IMR-90 (cell line): ENCODE data around the gene EXOC4. TPM values are rescaled to one million over a fixed set of nuclear protein-coding genes. Genes with fewer than 3 reads are reported as not detected.

Experiments used
- ATAC-seq: fragments of 200-7000 bp; cut with Tn5 transposase; 2 replicates; pipeline ENCODE4 v1.9.1; 2020; ENCODE audit warnings: low read depth, mild to moderate bottlenecking, moderate library complexity
- BruUV-seq: library from RNA; stranded (reverse); fragments of 400-500 nt; replicated peaks from 2 replicates; lab custom pipeline; 2021; lab: Mats Ljungman, UMichigan
- CTCF ChIA-PET: fragments of 300-600 bp; formaldehyde crosslinking; extraction: SDS; loops from one replicate; lab custom pipeline; 2021; ENCODE audit warnings: antibody characterized with exemption; lab: Yijun Ruan, JAX
- POLR2A ChIA-PET: fragments of 300-600 bp; sonication (Branson Sonifier 250); formaldehyde crosslinking; loops from one replicate; lab custom pipeline; 2022; ENCODE audit warnings: antibody characterized with exemption; ENCODE audit not compliant: unreplicated experiment; lab: Charles Lee
- DNase-seq: peaks from one replicate; pipeline ENCODE4 v3.0.0; 2013
- H2AFZ ChIP-seq: replicated peaks from 2 replicates; pipeline ENCODE3; 2013; ENCODE audit warnings: low read length, mild to moderate bottlenecking; ENCODE audit not compliant: poor library complexity
- H2AK5ac ChIP-seq: 2 replicates; pipeline ENCODE4 v1.6.1; 2013; ENCODE audit warnings: low read depth, low read length, inconsistent platforms
- H2AK9ac ChIP-seq: replicated peaks from 2 replicates; pipeline ENCODE3; 2013; ENCODE audit warnings: mild to moderate bottlenecking, low read depth, low read length, moderate library complexity; ENCODE audit not compliant: poor library complexity
- H2BK120ac ChIP-seq: 2 replicates; pipeline ENCODE4 v1.6.1; 2013; ENCODE audit warnings: low read depth, low read length, inconsistent platforms
- H2BK15ac ChIP-seq: 3 replicates; pipeline ENCODE4 v1.6.1; 2013; ENCODE audit warnings: low read depth, low read length, inconsistent platforms
- H2BK20ac ChIP-seq: 2 replicates; pipeline ENCODE4 v1.6.1; 2013; ENCODE audit warnings: low read depth, mild to moderate bottlenecking, inconsistent platforms, low read length, moderate library complexity
- H2BK5ac ChIP-seq: 2 replicates; pipeline ENCODE4 v1.6.1; 2013; ENCODE audit warnings: mild to moderate bottlenecking, low read depth, low read length, inconsistent platforms; ENCODE audit not compliant: poor library complexity, severe bottlenecking
- H3K14ac ChIP-seq: replicated peaks from 2 replicates; pipeline ENCODE4 v1.6.1; 2013; ENCODE audit warnings: low read depth, low read length, inconsistent platforms
- H3K18ac ChIP-seq: 2 replicates; pipeline ENCODE4 v1.6.1; 2013; ENCODE audit warnings: low read depth, low read length, control low read depth
- H3K23ac ChIP-seq: 2 replicates; pipeline ENCODE4 v1.6.1; 2013; ENCODE audit warnings: low read depth, low read length, inconsistent platforms
- H3K27ac ChIP-seq: 2 replicates; pipeline ENCODE4 v1.5.1; 2013; ENCODE audit warnings: mild to moderate bottlenecking, control low read depth, low read length; ENCODE audit not compliant: insufficient read depth
- H3K27me3 ChIP-seq: 2 replicates; pipeline ENCODE4 v1.6.1; 2013; ENCODE audit warnings: low read length; ENCODE audit not compliant: control insufficient read depth, insufficient read depth
- H3K36me3 ChIP-seq: 2 replicates; pipeline ENCODE4 v1.6.1; 2013; ENCODE audit warnings: low read length, mixed read lengths; ENCODE audit not compliant: control insufficient read depth, insufficient read depth
- H3K4ac ChIP-seq: 2 replicates; pipeline ENCODE4 v1.6.1; 2013; ENCODE audit warnings: low read depth, low read length, inconsistent platforms
- H3K4me1 ChIP-seq: 2 replicates; pipeline ENCODE4 v1.6.1; 2013; ENCODE audit warnings: low read length, mixed read lengths; ENCODE audit not compliant: control insufficient read depth, insufficient read depth
- H3K4me2 ChIP-seq: 2 replicates; pipeline ENCODE4 v1.6.1; 2013; ENCODE audit warnings: low read depth, mild to moderate bottlenecking, control low read depth, low read length, moderate library complexity
- H3K4me3 ChIP-seq: 2 replicates; pipeline ENCODE4 v1.5.1; 2013; ENCODE audit warnings: low read depth, mild to moderate bottlenecking, control low read depth, low read length, moderate library complexity; ENCODE audit not compliant: insufficient read depth
- H3K56ac ChIP-seq: 2 replicates; pipeline ENCODE4 v1.6.1; 2013; ENCODE audit warnings: low read length, inconsistent platforms; ENCODE audit not compliant: insufficient read depth; ENCODE audit errors: extremely low read depth
- H3K79me1 ChIP-seq, 2 experiments: 2 replicates each; pipeline ENCODE4 v1.6.1; 2013; ENCODE audit warnings: low read length in 2 of 2, inconsistent platforms in 1 of 2, low read depth in 1 of 2
- H3K9ac ChIP-seq: 2 replicates; pipeline ENCODE4 v1.6.1; 2013; ENCODE audit warnings: low read depth, low read length, control low read depth
- H3K9me1 ChIP-seq: 2 replicates; pipeline ENCODE4 v1.6.1; 2013; ENCODE audit warnings: low read length, inconsistent platforms; ENCODE audit not compliant: insufficient read depth
- H3K9me3 ChIP-seq: 2 replicates; pipeline ENCODE4 v1.6.1; 2013; ENCODE audit warnings: low read length; ENCODE audit not compliant: control insufficient read depth, insufficient read depth
- H4K20me1 ChIP-seq: 2 replicates; pipeline ENCODE4 v1.6.1; 2013; ENCODE audit warnings: low read length, inconsistent platforms; ENCODE audit not compliant: insufficient read depth
- H4K5ac ChIP-seq: 2 replicates; pipeline ENCODE4 v1.6.1; 2013; ENCODE audit warnings: mild to moderate bottlenecking, low read depth, low read length, control low read depth
- H4K8ac ChIP-seq, 2 experiments: 2 replicates each; pipeline ENCODE4 v1.6.1; 2013; ENCODE audit warnings: low read depth in 2 of 2, low read length in 2 of 2, control low read depth in 1 of 2, inconsistent platforms in 1 of 2
- H4K91ac ChIP-seq: 2 replicates; pipeline ENCODE4 v1.6.1; 2013; ENCODE audit warnings: low read depth, low read length, inconsistent platforms; ENCODE audit not compliant: insufficient read depth
- BHLHE40 ChIP-seq: fragments of 150-350 bp; IDR thresholded peaks from 2 replicates; pipeline ENCODE4 v1.6.1; 2016; ENCODE audit warnings: mild to moderate bottlenecking, low read depth, low read length
- CEBPB ChIP-seq: IDR thresholded peaks from 2 replicates; pipeline ENCODE4 v1.6.1; 2012; ENCODE audit warnings: low read depth, low read length, improper control_type of control experiment
- CHD1 ChIP-seq: IDR thresholded peaks from 2 replicates; pipeline ENCODE4 v1.6.1; 2012; ENCODE audit warnings: low read depth, low read length, improper control_type of control experiment
- CTCF ChIP-seq: conservative IDR thresholded peaks from 2 replicates; pipeline ENCODE4 v1.5.1; 2012; ENCODE audit warnings: mild to moderate bottlenecking, low read depth, low read length, improper control_type of control experiment
- ELK1 ChIP-seq: fragments of 150-350 bp; IDR thresholded peaks from 2 replicates; pipeline ENCODE4 v1.6.1; 2016; ENCODE audit warnings: low read depth, mild to moderate bottlenecking, low read length, moderate library complexity, borderline replicate concordance
- FOS ChIP-seq: fragments of 150-350 bp; IDR thresholded peaks from 2 replicates; pipeline ENCODE4 v1.6.1; 2016; ENCODE audit warnings: low read depth, low read length
- MAFK ChIP-seq: IDR thresholded peaks from 2 replicates; pipeline ENCODE4 v1.6.1; 2012; ENCODE audit warnings: low read depth, low read length, improper control_type of control experiment
- MAZ ChIP-seq: IDR thresholded peaks from 2 replicates; pipeline ENCODE4 v1.6.1; 2012; ENCODE audit warnings: low read depth, mild to moderate bottlenecking, low read length, improper control_type of control experiment, moderate library complexity, borderline replicate concordance
- MXI1 ChIP-seq: IDR thresholded peaks from 2 replicates; pipeline ENCODE4 v1.6.1; 2012; ENCODE audit warnings: low read depth, mild to moderate bottlenecking, low read length, moderate library complexity, borderline replicate concordance
- NFE2L2 ChIP-seq: fragments of 150-350 bp; IDR thresholded peaks from 2 replicates; pipeline ENCODE4 v1.6.1; 2016; ENCODE audit warnings: low read depth, mild to moderate bottlenecking, low read length
- POLR2A ChIP-seq: IDR thresholded peaks from 2 replicates; pipeline ENCODE4 v1.6.1; 2012; ENCODE audit warnings: mild to moderate bottlenecking, low read depth, low read length
- RAD21 ChIP-seq: IDR thresholded peaks from 2 replicates; pipeline ENCODE4 v1.6.1; 2012; ENCODE audit warnings: low read length, improper control_type of control experiment
- RCOR1 ChIP-seq: IDR thresholded peaks from 2 replicates; pipeline ENCODE4 v1.6.1; 2012; ENCODE audit warnings: mild to moderate bottlenecking, low read length, improper control_type of control experiment; ENCODE audit not compliant: insufficient replicate concordance
- RFX5 ChIP-seq: IDR thresholded peaks from 2 replicates; pipeline ENCODE4 v1.8.0; 2012; ENCODE audit warnings: low read depth, mild to moderate bottlenecking, low read length, moderate library complexity
- SMC3 ChIP-seq: fragments of 150-350 bp; IDR thresholded peaks from 2 replicates; pipeline ENCODE4 v1.6.1; 2016; ENCODE audit warnings: low read depth, mild to moderate bottlenecking, antibody characterized with exemption, low read length, moderate library complexity
- USF2 ChIP-seq: fragments of 150-350 bp; IDR thresholded peaks from 2 replicates; pipeline ENCODE4 v1.6.1; 2017; ENCODE audit warnings: mild to moderate bottlenecking, antibody characterized with exemption, low read length, low read depth
- dilution Hi-C: fragments of 300-500 bp; cut with HindIII; formaldehyde crosslinking; loops from one replicate; pipeline ENCODE4 v1.14.3; 2018; ENCODE audit warnings: low sequenced_read_pairs; ENCODE audit not compliant: unreplicated experiment
- in situ Hi-C: fragments of 300-500 bp; cut with MboI; formaldehyde crosslinking; loops from 3 replicates; pipeline ENCODE4 v1.14.3; 2019; ENCODE audit warnings: low sequenced_read_pairs, inconsistent platforms, mixed read lengths
- intact Hi-C: fragments of 100-400 bp; cut with micrococcal nuclease; formaldehyde crosslinking; loops from 2 replicates; pipeline ENCODE4 v1.10.0; 2022
- polyA plus RNA-seq, 3 experiments: library from polyadenylated mRNA; depleted of rRNA; stranded (reverse); fragments of >200 nt; gene quantifications; 2 replicates each; pipeline ENCODE4 v1.2.3, GENCODE V29; 2012; ENCODE audit warnings: low replicate concordance in 1 of 3
- total RNA-seq: library from RNA; depleted of rRNA; stranded (reverse); fragments of >200 nt; gene quantifications from 2 replicates; pipeline ENCODE4 v1.2.3, GENCODE V29; 2012

EXOC4 gene
- total and polyA plus RNA-seq, 2 of the 4 experiments (the other 2 are of a cell fraction): 25.4 to 94.6 TPM

- Histone ChIP-seq H2AK9ac (no peak overlapping the region), H3K18ac (no peak overlapping the region; the same call in 1 of the 2 replicates), H2BK20ac (no peak overlapping the region), H3K9ac (no peak overlapping the region), H4K91ac (no peak overlapping the region), H2BK15ac (no peak overlapping the region), H3K23ac (no peak overlapping the region), H3K4me1 (peaks cover 1% of the 10 kb centered on the region; the same call in 1 of the 2 replicates), H3K79me1 (no peaks in the 10 kb centered on the region; a peak in 1 of 4 replicates), H3K36me3 (no peaks in the 10 kb centered on the region), H3K27ac (no peak overlapping the region), H3K9me1 (no peaks in the 10 kb centered on the region), H2AK5ac (no peak overlapping the region), H3K4me3 (no peak overlapping the region), H4K8ac (no peak overlapping the region), H3K56ac (no peak overlapping the region), H2AFZ (no peak overlapping the region), H2BK120ac (no peak overlapping the region), H3K14ac (no peak overlapping the region), H3K4me2 (no peak overlapping the region), H3K4ac (no peak overlapping the region), H2BK5ac (no peak overlapping the region), H4K20me1 (no peaks in the 10 kb centered on the region), H4K5ac (no peak overlapping the region), H3K27me3 (no peaks in the 10 kb centered on the region), H3K9me3 (no peaks in the 10 kb centered on the region)
- no peak for DNase-seq
- dilution Hi-C loops (no loop called here), in situ Hi-C loops (no loop called here), intact Hi-C loops (no loop called here)
- CTCF ChIA-PET: no interaction called here
- BruUV-seq: no TSS peak
- no peak for ATAC-seq
- TF ChIP-seq CEBPB (no peak), MAZ (no peak), MAFK (no peak), CTCF (no peak), RAD21 (no peak), MXI1 (no peak), RFX5 (no peak), NFE2L2 (no peak), BHLHE40 (no peak), POLR2A (no peak), FOS (no peak), ELK1 (no peak), SMC3 (no peak), CHD1 (no peak), USF2 (no peak), RCOR1 (no peak)
- POLR2A ChIA-PET: no interaction called here
Observed at GRCh38 chr7:133755901-133756300, 503.0 kb downstream of the EXOC4 start.
